Measurements from ENCODE around the gene NF2.

Gene NF2

GRCh38 chr22:29726512-29727130 lies 123.2 kb downstream of the NF2 start:
- DNase-seq: no peak

DNA sequence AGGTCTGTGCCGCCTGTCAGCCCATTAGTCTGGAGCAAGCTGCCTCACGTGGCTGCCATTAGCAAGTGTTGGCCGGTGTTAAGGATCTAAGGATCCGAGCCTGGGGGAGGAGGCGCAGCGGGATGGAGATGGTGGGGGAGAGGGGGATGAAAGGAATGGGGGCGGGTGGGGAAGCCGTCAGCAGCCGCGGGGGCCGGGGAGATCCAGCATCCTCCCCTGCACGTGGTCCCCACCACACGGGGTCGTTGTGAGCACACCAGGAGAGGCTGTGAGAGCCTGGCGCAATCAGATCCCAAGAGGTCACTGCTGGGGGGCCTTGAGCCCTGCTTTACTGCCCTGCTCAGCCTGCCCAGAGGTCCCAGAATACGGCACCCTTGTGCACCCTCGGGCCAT lies 123.7 kb downstream of the NF2 start:
- no peak for DNase-seq

DNA sequence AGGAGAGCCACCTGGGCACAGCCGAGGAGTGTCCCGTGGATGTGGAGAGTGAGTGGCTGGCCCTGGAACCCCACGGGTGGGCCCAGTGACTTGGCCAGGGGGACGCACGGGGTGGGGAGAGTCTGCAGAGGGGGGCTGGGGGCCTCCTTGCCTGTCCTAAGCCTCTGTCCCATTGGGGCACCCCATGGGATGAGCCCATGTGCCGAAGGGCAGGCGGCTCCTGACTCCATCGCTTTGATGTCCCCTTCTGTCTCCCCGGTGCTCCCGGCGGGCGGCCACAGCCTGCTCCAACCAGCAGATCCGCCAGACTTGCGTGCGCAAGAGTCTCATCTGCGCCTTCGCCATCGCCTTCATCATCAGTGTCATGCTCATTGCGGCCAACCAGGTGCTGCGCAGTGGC lies 125.7 kb downstream of the NF2 start:
- DNase-seq: no peak

- DNase-seq: no peak
Observed at GRCh38 chr22:29731058-29731850, 127.8 kb downstream of the NF2 start.

DNA sequence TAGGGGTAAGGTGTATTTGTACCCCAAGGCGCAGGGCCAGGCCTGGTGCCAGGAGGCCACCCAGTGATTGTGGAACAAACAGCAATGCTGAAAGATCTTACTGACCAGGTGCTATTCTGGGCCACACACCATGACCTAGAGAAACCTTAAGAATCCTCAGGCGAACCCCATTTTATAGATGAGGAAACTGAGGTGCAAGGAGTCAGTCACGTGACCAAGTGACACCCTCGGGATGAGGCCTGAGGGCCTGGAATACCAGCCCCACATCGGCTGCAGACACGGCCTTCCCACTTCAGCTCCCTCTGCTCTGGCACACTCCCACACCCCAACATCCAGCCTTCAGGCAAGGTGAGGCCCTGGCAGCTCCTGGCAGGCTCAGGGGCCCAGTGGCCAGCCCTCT lies 129.4 kb downstream of the NF2 start:
- no peak for DNase-seq

DNA sequence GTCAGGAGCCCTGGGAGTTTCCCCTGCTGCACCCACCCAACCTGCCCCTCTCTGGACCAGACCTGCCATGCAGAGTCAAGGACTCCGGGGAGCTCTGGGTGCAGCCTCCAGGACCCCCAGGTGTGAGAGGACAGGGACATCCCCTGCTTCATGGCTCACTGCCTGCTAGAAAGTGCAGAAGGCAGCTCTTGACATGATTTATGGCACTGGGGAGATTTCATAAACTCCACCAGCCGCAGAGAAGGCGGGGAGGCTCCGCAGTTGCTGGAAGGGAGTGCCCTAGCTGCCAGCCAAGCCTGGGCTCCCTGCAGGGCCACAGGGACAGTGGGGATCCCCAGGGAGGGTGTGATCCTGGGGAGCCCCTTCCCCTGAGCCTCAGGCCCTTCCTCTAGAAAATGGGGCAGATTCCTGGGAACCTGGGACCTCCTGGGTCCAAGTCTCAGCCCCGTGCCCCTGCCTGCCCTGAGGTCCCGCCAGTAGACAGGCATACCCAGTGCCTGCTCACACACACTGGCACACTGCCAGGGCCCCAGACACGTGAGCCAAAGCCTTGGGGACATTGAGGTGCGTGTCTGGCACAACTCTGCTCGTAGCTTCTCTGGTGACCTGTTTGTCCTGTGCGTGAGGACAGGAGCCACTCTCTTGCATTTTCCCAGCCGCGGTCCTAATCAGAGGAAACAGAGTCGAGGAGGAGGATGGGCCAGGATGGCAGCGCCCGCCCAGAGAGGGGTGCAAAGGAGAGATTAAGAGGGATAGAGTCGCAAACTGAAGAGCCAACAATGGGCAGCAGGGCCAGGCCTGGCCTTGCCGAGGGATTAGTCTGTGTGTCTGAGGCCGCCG lies 130.1 kb downstream of the NF2 start:
- DNase-seq: peak; percentile 22

DNA sequence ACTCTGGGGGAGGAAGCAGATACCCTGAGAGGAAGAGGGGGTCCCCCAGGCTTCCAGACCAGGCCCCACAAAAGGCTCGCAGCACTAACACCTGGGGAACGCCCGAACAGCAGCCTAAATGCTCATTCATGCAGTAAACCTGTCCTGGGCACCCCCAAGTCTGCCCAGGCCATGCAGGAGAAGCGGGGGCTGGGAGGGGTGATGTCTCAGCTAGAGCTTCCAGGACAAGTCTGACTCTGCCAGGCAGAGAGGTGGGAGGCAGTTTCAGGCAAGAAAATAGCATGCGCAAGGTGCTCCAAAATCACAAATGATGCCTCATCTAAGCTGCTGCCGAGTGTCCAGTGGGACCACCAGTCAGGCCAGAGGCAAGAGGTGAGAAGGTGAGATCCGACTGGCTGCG lies 131.0 kb downstream of the NF2 start:
- no peak for DNase-seq

GRCh38 chr22:29734838-29735237 lies 131.4 kb downstream of the NF2 start:
- DNase-seq: no peak

GRCh38 chr22:29735416-29735815 lies 132.0 kb downstream of the NF2 start:
- DNase-seq: no peak

- no peak for DNase-seq
Observed at GRCh38 chr22:29737251-29738117, 134.1 kb downstream of the NF2 start.

DNA sequence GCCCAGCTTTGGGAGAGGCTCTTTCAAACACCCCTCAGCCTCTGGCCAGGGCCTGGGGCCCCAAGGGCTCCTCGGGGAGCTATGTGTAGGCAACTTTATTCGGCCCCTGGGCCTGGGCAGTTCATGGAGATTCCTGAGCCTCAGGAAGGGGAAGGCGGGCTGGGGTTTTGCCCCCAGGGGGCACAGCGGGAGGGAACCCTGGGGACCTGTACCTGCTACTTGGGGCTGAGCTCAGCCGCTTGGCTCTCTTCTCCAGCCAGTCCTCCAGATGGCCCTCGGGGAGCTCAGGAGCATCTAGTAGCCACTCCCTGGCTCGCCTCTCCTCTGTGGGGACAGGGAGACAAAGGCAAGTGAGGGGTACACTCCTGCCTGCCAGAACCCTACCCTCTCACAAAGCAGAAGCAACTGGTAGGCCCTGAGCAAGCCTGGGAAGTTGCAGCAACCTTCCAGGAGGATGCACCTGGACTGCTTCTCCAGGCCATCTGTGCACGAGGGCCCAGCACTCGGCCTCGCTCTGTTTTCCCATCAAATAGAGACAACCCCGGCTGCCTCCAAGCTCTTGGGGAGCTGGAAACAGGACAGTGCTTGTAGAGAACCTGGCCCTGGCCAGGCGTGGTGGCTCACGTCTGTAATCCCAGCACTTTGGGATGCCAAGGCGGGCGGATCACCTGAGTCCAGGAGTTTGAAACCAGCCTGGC lies 134.8 kb downstream of the NF2 start:
- DNase-seq: no peak

GRCh38 chr22:29739346-29739875 lies 136.0 kb downstream of the NF2 start:
- no peak for DNase-seq

DNA sequence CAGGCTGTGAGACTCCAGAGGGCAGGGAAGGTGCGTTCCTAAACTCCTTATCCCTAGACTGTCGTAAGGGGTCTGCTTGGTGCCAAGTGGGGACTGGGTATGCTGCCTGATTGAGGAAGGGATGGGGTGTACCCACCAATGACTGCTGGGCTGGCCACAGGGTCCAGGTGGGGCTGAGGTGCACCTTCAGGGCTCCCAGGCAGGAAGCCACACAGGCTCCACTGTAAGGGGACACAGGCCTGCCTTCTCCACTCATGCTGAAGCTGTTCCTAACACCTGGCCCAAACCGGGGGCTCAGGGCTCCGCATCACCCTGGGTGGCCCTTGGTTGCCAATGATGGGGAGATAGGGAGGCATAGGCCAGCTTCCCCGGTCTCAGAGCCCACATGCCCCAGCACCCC lies 136.8 kb downstream of the NF2 start:
- no peak for DNase-seq

DNA sequence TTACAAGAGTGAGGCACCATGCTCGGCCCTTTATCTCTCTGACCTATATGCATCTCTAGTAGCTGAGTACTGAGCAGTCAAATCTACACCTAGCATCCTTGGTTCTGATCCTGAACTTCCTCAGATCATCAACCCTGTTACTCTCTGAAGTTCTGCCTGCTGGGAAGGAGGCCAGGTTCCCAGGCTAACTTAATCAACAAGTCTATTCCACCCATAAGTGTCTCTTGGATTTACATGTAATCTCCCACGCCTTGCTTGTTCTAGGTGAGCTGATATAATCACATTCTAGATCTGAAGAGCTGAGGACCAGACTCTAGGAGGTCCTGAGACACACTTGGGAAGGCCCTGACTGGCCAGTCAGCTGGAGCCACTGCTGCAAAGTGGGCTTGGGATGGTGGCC lies 138.5 kb downstream of the NF2 start:
- no peak for DNase-seq

DNA sequence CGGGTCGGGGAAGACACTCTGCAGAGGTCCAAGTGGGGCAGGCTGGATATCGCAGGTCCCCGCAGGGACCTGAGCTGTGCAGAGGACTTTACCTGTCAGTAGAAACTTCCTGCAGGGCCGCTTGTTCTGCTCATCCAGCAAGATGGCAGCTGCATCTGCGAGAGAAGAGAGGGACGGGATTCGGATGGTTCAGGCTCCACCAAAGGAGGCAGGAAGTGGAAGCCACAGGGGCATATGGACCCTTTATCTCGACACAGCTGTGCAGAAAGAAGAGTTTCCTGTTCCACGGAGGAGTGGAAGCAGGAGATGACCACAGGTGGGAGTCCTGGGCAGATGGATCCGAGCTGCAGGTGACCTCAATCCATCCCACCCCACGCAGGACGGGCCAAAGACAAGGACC lies 138.9 kb downstream of the NF2 start:
- no peak for DNase-seq

DNA sequence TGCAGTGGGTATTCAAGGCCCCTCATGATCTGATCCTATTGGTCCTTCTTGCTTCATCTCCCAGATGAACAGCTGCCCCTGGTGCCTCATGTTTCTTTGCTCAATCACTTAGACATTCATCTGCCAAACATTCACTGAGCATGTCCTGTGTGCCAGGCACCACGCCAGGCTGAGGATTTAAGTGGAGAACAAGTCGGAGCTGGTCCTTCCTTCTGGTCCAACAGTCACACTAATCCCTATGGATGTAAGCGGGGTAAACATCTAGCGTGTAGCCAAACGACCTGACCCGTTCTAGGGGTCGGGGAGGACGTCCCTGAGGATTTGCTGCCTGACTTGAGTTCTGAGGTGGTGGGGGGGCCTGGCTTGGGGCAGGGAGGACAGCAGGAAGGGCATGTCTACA lies 141.5 kb downstream of the NF2 start:
- DNase-seq: no peak

- DNase-seq: no peak
Observed at GRCh38 chr22:29747832-29748231, 144.4 kb downstream of the NF2 start.

Data from KG1 (cell line).